Thyroid gland (tissue), 4 donors: Measurements from ENCODE around the gene ZNF175. TPM values are rescaled to one million over a fixed set of nuclear protein-coding genes. Genes with fewer than 3 reads are reported as not detected.

Experiments used
- DNase-seq, 2 donors: peaks; one replicate each; pipeline ENCODE4 v3.0.0-alpha.2; 2019
- H3K27ac ChIP-seq, 3 donors: fragments of 200-600 bp; sonication (generic); 1 replicate in 2 of 3; 2 replicates in 1 of 3; pipeline ENCODE4 v1.5.1; 2016 to 2019; ENCODE audit warnings: mild to moderate bottlenecking in 1 of 3, moderate library complexity in 1 of 3
- H3K27me3 ChIP-seq: fragments of 200-600 bp; sonication (generic); one replicate; pipeline ENCODE4 v1.5.1; 2019
- H3K36me3 ChIP-seq, 2 donors: fragments of 200-600 bp; sonication (generic); one replicate each; pipeline ENCODE4 v1.5.1; 2016 to 2019
- H3K4me1 ChIP-seq, 2 donors: fragments of 200-600 bp; sonication (generic); one replicate each; pipeline ENCODE4 v1.5.1; 2017 to 2019
- H3K4me3 ChIP-seq, 3 donors: fragments of 200-600 bp; sonication (generic); replicated peaks in 1 of 3; 1 replicate in 2 of 3; 2 replicates in 1 of 3; pipeline ENCODE4 v1.5.1; 2016; ENCODE audit warnings: mild to moderate bottlenecking in 1 of 3
- H3K9me3 ChIP-seq: fragments of 200-600 bp; sonication (generic); one replicate; pipeline ENCODE4 v1.5.1; 2017
- CTCF ChIP-seq, 6 experiments: fragments of 200-600 bp in 3 of 6; fragments of 450-650 bp in 3 of 6; sonication (generic) in 3 of 6; IDR thresholded peaks; one replicate each; pipeline ENCODE4 v1.5.1; 2016 to 2019; ENCODE audit warnings: antibody characterized with exemption in 6 of 6, mild to moderate bottlenecking in 2 of 6, inconsistent platforms in 1 of 6, moderate library complexity in 1 of 6
- POLR2A ChIP-seq, 2 donors: fragments of 450-650 bp; IDR thresholded peaks; one replicate each; pipeline ENCODE4 v1.6.1; 2017; ENCODE audit warnings: antibody characterized with exemption in 2 of 2, mild to moderate bottlenecking in 2 of 2, moderate library complexity in 1 of 2
- WGBS, 2 donors: methylation state at CpG; one replicate each; pipeline ENCODE4 v1.1.5; 2017; 5-methylcytosine and 5-hydroxymethylcytosine counted together
- intact Hi-C: fragments of 100-400 bp; cut with DNase I; formaldehyde crosslinking; loops from one replicate; pipeline ENCODE4 v1.15.1; 2023
- total RNA-seq, 4 donors: library from RNA; depleted of rRNA; stranded (reverse); fragments of >200 nt; gene quantifications; one replicate each; pipeline ENCODE4 v1.2.3, GENCODE V29; 2016

ZNF175 gene
- total RNA-seq, 4 donors from 2014 or later: 9.0 to 12.9 (median 9.4) TPM

- Histone ChIP-seq H3K4me3 (no peak overlapping the region), H3K4me1 (no peaks in the 10 kb centered on the region), H3K27ac (no peak overlapping the region), H3K27me3 (no peaks in the 10 kb centered on the region), H3K36me3 (no peaks in the 10 kb centered on the region), H3K9me3 (no peaks in the 10 kb centered on the region)
- intact Hi-C loops: no loop called here
- WGBS, 2 donors: 39 to 60% methylated on average over 5 of the region's 5 CpGs
- TF ChIP-seq CTCF (IDR thresholded peaks at IDR 0.05) (no peak), POLR2A (IDR thresholded peaks at IDR 0.05) (no peak)
- DNase-seq: no peak
Measured at GRCh38 chr19:51632126-51632525, 61.0 kb downstream of the ZNF175 start.

- no peaks in the 10 kb centered on the region for H3K36me3 ChIP-seq
- WGBS, 2 donors: 21 to 28% methylated on average over 5 of the region's 5 CpGs
- intact Hi-C loops: no loop called here
Measured at GRCh38 chr19:51637362-51637978, 66.4 kb downstream of the ZNF175 start.

GRCh38 chr19:51639916-51640315 is 68.8 kb downstream of the ZNF175 start:
- no peaks in the 10 kb centered on the region for H3K4me1 ChIP-seq
- no peak overlapping the region for H3K27ac ChIP-seq
- H3K4me3 ChIP-seq: no peak overlapping the region
- H3K27me3 ChIP-seq: no peaks in the 10 kb centered on the region
- WGBS, 2 donors: 57 to 72% methylated on average over 4 of the region's 4 CpGs
- DNase-seq: no peak
- intact Hi-C loops: no loop called here
- no peaks in the 10 kb centered on the region for H3K36me3 ChIP-seq
- TF ChIP-seq POLR2A (IDR thresholded peaks at IDR 0.05) (no peak), CTCF (IDR thresholded peaks at IDR 0.05) (no peak)
- H3K9me3 ChIP-seq: no peaks in the 10 kb centered on the region

More at GRCh38 chr19:51637362-51637978, 66.4 kb downstream of the ZNF175 start:
- no peaks in the 10 kb centered on the region for H3K4me1 ChIP-seq
- H3K27me3 ChIP-seq: no peaks in the 10 kb centered on the region
- no peaks in the 10 kb centered on the region for H3K9me3 ChIP-seq
- TF ChIP-seq POLR2A (IDR thresholded peaks at IDR 0.05) (no peak), CTCF (IDR thresholded peaks at IDR 0.05) (peak in 2 of 6 experiments; percentile 20 to 33)
- no peak overlapping the region for H3K27ac ChIP-seq
- DNase-seq: no peak
- no peak overlapping the region for H3K4me3 ChIP-seq

- no peak for TF ChIP-seq POLR2A (IDR thresholded peaks at IDR 0.05)
- no peak for TF ChIP-seq CTCF (IDR thresholded peaks at IDR 0.05)
Measured at GRCh38 chr19:51640386-51640785, 69.3 kb downstream of the ZNF175 start.

GRCh38 chr19:51641648-51642047 is 70.6 kb downstream of the ZNF175 start:
- H3K27me3 ChIP-seq: no peaks in the 10 kb centered on the region
- no peaks in the 10 kb centered on the region for H3K36me3 ChIP-seq
- no peak overlapping the region for H3K4me3 ChIP-seq
- TF ChIP-seq CTCF (IDR thresholded peaks at IDR 0.05): no peak
- no peak for TF ChIP-seq POLR2A (IDR thresholded peaks at IDR 0.05)
- no peak overlapping the region for H3K27ac ChIP-seq
- no peaks in the 10 kb centered on the region for H3K9me3 ChIP-seq
- no peak for DNase-seq
- intact Hi-C loops: no loop called here
- H3K4me1 ChIP-seq: no peaks in the 10 kb centered on the region

More at GRCh38 chr19:51640386-51640785, 69.3 kb downstream of the ZNF175 start:
- DNase-seq: no peak
- H3K9me3 ChIP-seq: no peaks in the 10 kb centered on the region
- intact Hi-C loops: no loop called here
- H3K4me1 ChIP-seq: no peaks in the 10 kb centered on the region
- H3K27me3 ChIP-seq: no peaks in the 10 kb centered on the region
- H3K36me3 ChIP-seq: no peaks in the 10 kb centered on the region
- no peak overlapping the region for H3K4me3 ChIP-seq
- H3K27ac ChIP-seq: no peak overlapping the region
- WGBS, 2 donors: 88 to 89% methylated on average over 3 of the region's 3 CpGs

Other genes with a start within 250 kb of the ZNF175 start
- under 1 TPM; 0.21 to 0.56 (median 0.28) TPM for gene VSIG10L, start 229.1 kb upstream of the ZNF175 start, total RNA-seq
- 100 to 1,000 TPM in 2 of 4 donors, 10 to 100 TPM in 2; 73.1 to 177 (median 129) TPM for gene ETFB, start 204.9 kb upstream of the ZNF175 start, total RNA-seq
- not detected for gene CLDND2, start 202.3 kb upstream of the ZNF175 start, total RNA-seq
- gene NKG7, start 198.6 kb upstream of the ZNF175 start, total RNA-seq: 1 to 10 TPM in 1 of 4 donors, under 1 TPM in 1, not detected in 2; 0.54 to 2.2 TPM
- gene LIM2, start 183.3 kb upstream of the ZNF175 start, total RNA-seq: not detected
- under 1 TPM in 1 of 4 donors, not detected in 3; 0.40 TPM for gene C19orf84, start 180.7 kb upstream of the ZNF175 start, total RNA-seq
- 1 to 10 TPM; 1.3 to 5.3 (median 2.9) TPM for gene SIGLEC10, start 153.6 kb upstream of the ZNF175 start, total RNA-seq
- gene SIGLEC8, start 112.8 kb upstream of the ZNF175 start, total RNA-seq: under 1 TPM in 2 of 4 donors, not detected in 2; 0.45 to 0.49 TPM
- not detected for gene CEACAM18, start 92.7 kb upstream of the ZNF175 start, total RNA-seq
- under 1 TPM in 1 of 4 donors, not detected in 3; 0.11 TPM for gene SIGLEC12, start 69.5 kb upstream of the ZNF175 start, total RNA-seq
- gene SIGLEC6, start 39.6 kb upstream of the ZNF175 start, total RNA-seq: not detected
- under 1 TPM in 3 of 4 donors, not detected in 1; 0.27 to 0.92 (median 0.44) TPM for gene SIGLEC5, start 59.1 kb downstream of the ZNF175 start, total RNA-seq
- gene SIGLEC14, start 75.5 kb downstream of the ZNF175 start, total RNA-seq: 1 to 10 TPM in 2 of 4 donors, under 1 TPM in 1, not detected in 1; 0.22 to 6.2 (median 1.7) TPM
- 10 to 100 TPM; 11.9 to 26.2 (median 20.4) TPM for gene SPACA6, start 122.0 kb downstream of the ZNF175 start, total RNA-seq
- gene HAS1, start 152.7 kb downstream of the ZNF175 start, total RNA-seq: 1 to 10 TPM in 2 of 4 donors, not detected in 2; 1.1 to 1.5 TPM
- gene FPR1, start 180.6 kb downstream of the ZNF175 start, total RNA-seq: 1 to 10 TPM; 1.7 to 5.8 (median 3.3) TPM
- gene FPR2, start 189.9 kb downstream of the ZNF175 start, total RNA-seq: under 1 TPM in 3 of 4 donors, not detected in 1; 0.11 to 0.94 (median 0.39) TPM
- gene FPR3, start 223.9 kb downstream of the ZNF175 start, total RNA-seq: 1 to 10 TPM; 1.6 to 9.7 (median 2.7) TPM